K562 (cell line): ENCODE data around the gene CTH. TPM values are rescaled to one million over a fixed set of nuclear protein-coding genes. Genes with fewer than 3 reads are reported as not detected.

ENCODE experiments used
- ATAC-seq: fragments of 200-7000 bp; cut with Tn5 transposase; 3 replicates; pipeline ENCODE4 v1.9.1; 2020; ENCODE audit warnings: moderate library complexity
- BruUV-seq: library from RNA; stranded (reverse); fragments of 400-500 nt; replicated peaks from 2 replicates; lab custom pipeline; 2021; lab: Mats Ljungman, UMichigan
- CTCF ChIA-PET: fragments of 300-600 bp; formaldehyde crosslinking; extraction: SDS; loops from one replicate; lab custom pipeline; 2021; ENCODE audit warnings: low intra/inter-chr PET ratio; lab: Yijun Ruan, JAX
- POLR2A ChIA-PET: fragments of 300-600, 350-650 bp; sonication (Branson Sonifier 250); formaldehyde crosslinking; extraction: SDS; loops from one replicate; lab custom pipeline; 2021; ENCODE audit warnings: antibody characterized with exemption, inconsistent platforms; lab: Yijun Ruan, JAX
- DNase-seq, 4 experiments: peaks; one replicate each; pipeline versions ENCODE4 v3.0.0 to v3.0.0-alpha.2; 2011 to 2018; ENCODE audit warnings: low spot score in 3 of 4, mixed read lengths in 3 of 4; ENCODE audit errors: extremely low read depth in 1 of 4
- FAIRE-seq: peaks from 2 replicates; lab custom pipeline; 2011; peaks lifted over from hg19 to GRCh38; lab: Jason Lieb, UNC
- H2AFZ ChIP-seq: 2 replicates; pipeline ENCODE4 v1.6.0; 2011; ENCODE audit warnings: low read depth, low read length, control low read depth, inconsistent platforms
- H3K27ac ChIP-seq: fragments of 200-600 bp; 3 replicates; pipeline ENCODE4 v1.8.0; 2011; ENCODE audit warnings: low read depth, mild to moderate bottlenecking, control low read depth, inconsistent platforms, low read length, moderate library complexity, mixed read lengths; ENCODE audit errors: extremely low read depth
- H3K27me3 ChIP-seq, 2 experiments: fragments of 300-600 bp in 1 of 2; 2 replicates in 1 of 2; 3 replicates in 1 of 2; pipeline versions ENCODE4 v1.6.0 to v1.8.0; 2011; ENCODE audit warnings: inconsistent platforms in 2 of 2, low read length in 2 of 2, mild to moderate bottlenecking in 1 of 2, mixed read lengths in 1 of 2, moderate library complexity in 1 of 2; ENCODE audit not compliant: control insufficient read depth in 2 of 2, insufficient read depth in 2 of 2
- H3K36me3 ChIP-seq: fragments of 300-600 bp; 3 replicates; pipeline ENCODE4 v1.8.0; 2011; ENCODE audit warnings: mild to moderate bottlenecking, low read length, inconsistent platforms; ENCODE audit not compliant: control insufficient read depth, insufficient read depth
- H3K4me1 ChIP-seq, 2 experiments: fragments of 200-600 bp in 1 of 2; replicated peaks in 1 of 2; 2 replicates in 1 of 2; 3 replicates in 1 of 2; pipeline versions ENCODE4 v1.5.1 to v1.8.0; 2011; ENCODE audit warnings: inconsistent platforms in 2 of 2, low read length in 2 of 2, mild to moderate bottlenecking in 1 of 2, mixed read lengths in 1 of 2, moderate library complexity in 1 of 2; ENCODE audit not compliant: control insufficient read depth in 2 of 2, insufficient read depth in 2 of 2
- H3K4me2 ChIP-seq: 2 replicates; pipeline ENCODE4 v1.6.1; 2011; ENCODE audit warnings: low read length, control low read depth, inconsistent platforms, mixed read lengths; ENCODE audit not compliant: insufficient read depth
- H3K4me3 ChIP-seq: fragments of 200-600 bp; sonication (generic), shearing (Covaris generic); 2 replicates; pipeline ENCODE4 v1.5.1; 2016; ENCODE audit warnings: control low read depth, inconsistent platforms
- H3K79me2 ChIP-seq: fragments of 200-600 bp; 3 replicates; pipeline ENCODE4 v1.8.0; 2011; ENCODE audit warnings: low read length, inconsistent platforms; ENCODE audit not compliant: control insufficient read depth, insufficient read depth
- H3K9ac ChIP-seq, 2 experiments: 2 replicates each; pipeline versions ENCODE4 v1.6.0 to v1.6.1; 2011; ENCODE audit warnings: low read depth in 2 of 2, low read length in 2 of 2, control low read depth in 1 of 2, inconsistent platforms in 1 of 2, mild to moderate bottlenecking in 1 of 2, mixed read lengths in 1 of 2; ENCODE audit not compliant: insufficient read depth in 1 of 2
- H3K9me1 ChIP-seq: one replicate; pipeline ENCODE4 v1.6.0; 2011; ENCODE audit warnings: inconsistent platforms, mild to moderate bottlenecking, low read length, moderate library complexity; ENCODE audit not compliant: control insufficient read depth, insufficient read depth
- H3K9me3 ChIP-seq: replicated peaks from 2 replicates; pipeline ENCODE4 v1.5.1; 2011; ENCODE audit warnings: low read depth, low read length, inconsistent platforms; ENCODE audit not compliant: control insufficient read depth, insufficient read depth
- H4K20me1 ChIP-seq: replicated peaks from 2 replicates; pipeline ENCODE4 v1.6.1; 2011; ENCODE audit warnings: low read length, inconsistent platforms, mixed read lengths; ENCODE audit not compliant: control insufficient read depth, insufficient read depth
- ASH1L ChIP-seq: fragments of 450-650 bp; IDR thresholded peaks from 2 replicates; pipeline ENCODE4 v1.6.1; 2018; ENCODE audit warnings: borderline replicate concordance, mild to moderate bottlenecking, low read depth; ENCODE audit not compliant: partially characterized antibody
- CHCHD3 ChIP-seq: fragments of 250-450 bp; sonication (Bioruptor Pico); IDR thresholded peaks from 2 replicates; pipeline ENCODE4 v2.1.2; 2022; ENCODE audit warnings: mild to moderate bottlenecking
- ESRRA ChIP-seq: fragments of 450-650 bp; IDR thresholded peaks from 2 replicates; pipeline ENCODE4 v1.6.1; 2014; ENCODE audit warnings: low read depth, mild to moderate bottlenecking, moderate library complexity, borderline replicate concordance
- HDGF ChIP-seq: fragments of 450-650 bp; IDR thresholded peaks from 2 replicates; pipeline ENCODE4 v1.6.1; 2016
- NEUROD1 ChIP-seq: fragments of 150-350 bp; IDR thresholded peaks from 2 replicates; pipeline ENCODE4 v1.6.1; 2014; ENCODE audit warnings: borderline replicate concordance, low read length, low read depth; ENCODE audit not compliant: partially characterized antibody
- NR1H2 ChIP-seq: sonication (generic); formaldehyde crosslinking; IDR thresholded peaks from 2 replicates; pipeline ENCODE4 v1.4.0; 2020; ENCODE audit warnings: mild to moderate bottlenecking, missing genetic modification reagents
- NUFIP1 ChIP-seq: fragments of 450-650 bp; IDR thresholded peaks from 2 replicates; pipeline ENCODE4 v1.6.1; 2018; ENCODE audit not compliant: partially characterized antibody
- SAFB ChIP-seq: fragments of 200-400 bp; formaldehyde crosslinking; IDR thresholded peaks from 2 replicates; pipeline ENCODE4 v1.6.1; 2017; ENCODE audit warnings: low read depth, low read length, borderline replicate concordance
- TEAD1 ChIP-seq, 2 experiments: fragments of 450-650 bp in 1 of 2; sonication (generic) in 1 of 2; formaldehyde crosslinking; IDR thresholded peaks; 2 replicates each; pipeline versions ENCODE4 v1.4.0 to v1.8.0; 2020 to 2022; ENCODE audit warnings: mild to moderate bottlenecking in 2 of 2, missing genetic modification reagents in 1 of 2
- ZC3H11A ChIP-seq: IDR thresholded peaks from 2 replicates; pipeline ENCODE4 v1.6.1; 2012; ENCODE audit warnings: low read depth, low read length, improper control_type of control experiment
- ZNF274 ChIP-seq: IDR thresholded peaks from 2 replicates; pipeline ENCODE4 v1.6.1; 2011; ENCODE audit warnings: low read depth, mild to moderate bottlenecking, low read length, moderate library complexity, borderline replicate concordance
- ZNF311 ChIP-seq: fragments of 250-450 bp; sonication (Bioruptor Pico); IDR thresholded peaks from 2 replicates; pipeline ENCODE4 v1.4.0; 2020; ENCODE audit warnings: mild to moderate bottlenecking, moderate library complexity
- ZNF316 ChIP-seq: fragments of 450-650 bp; IDR thresholded peaks from 2 replicates; pipeline ENCODE4 v1.6.1; 2016
- ZNF75A ChIP-seq: fragments of 450-650 bp; formaldehyde crosslinking; IDR thresholded peaks from 2 replicates; pipeline ENCODE4 v1.4.0; 2020; ENCODE audit warnings: mild to moderate bottlenecking
- WGBS: fragments of 100-300 bp; shearing (Covaris generic); methylation state at CpG from one replicate; pipeline ENCODE4 v1.1.6; 2016; ENCODE audit warnings: low coverage, mixed read lengths; ENCODE audit not compliant: insufficient coverage; ENCODE audit errors: missing lambda C conversion rate; 5-methylcytosine and 5-hydroxymethylcytosine counted together
- in situ Hi-C: fragments of 300-500 bp; cut with MboI; formaldehyde crosslinking; loops from 4 replicates; pipeline ENCODE4 v1.15.0; 2018; ENCODE audit warnings: inconsistent platforms, mixed read lengths
- intact Hi-C: fragments of 100-400 bp; cut with micrococcal nuclease; formaldehyde crosslinking; loops from 2 replicates; pipeline ENCODE4 v1.14.2; 2022
- polyA plus RNA-seq, 8 experiments: library from polyadenylated mRNA; depleted of rRNA in 4 of 8; stranded (reverse) in 5 of 8; unstranded in 3 of 8; fragments of >200 nt; fragmentation: Nextera tagmentation in 2 of 8; fragmentation: Illumina TruSeq in 1 of 8; extraction: Ambion mirVana in 2 of 8; extraction: Trizol in 1 of 8; gene quantifications; 2 replicates each; pipeline versions ENCODE4 v1.2.1 to v1.2.3, GENCODE V29; 2011 to 2014; ENCODE audit warnings: inconsistent platforms in 1 of 8, missing spikeins in 1 of 8
- total RNA-seq, 7 experiments: library from RNA; depleted of rRNA in 6 of 7; stranded (reverse); fragments of >200 nt in 6 of 7; fragmentation: Illumina TruSeq in 2 of 7; extraction: Trizol in 2 of 7; gene quantifications; 2 replicates each; pipeline versions ENCODE4 v1.2.1 to v1.2.3, GENCODE V29; 2011 to 2021; ENCODE audit warnings: low replicate concordance in 1 of 7
- TF ChIP-seq, protein P1 (sequence below): fragments of 450-650 bp; IDR thresholded peaks from 2 replicates; pipeline ENCODE4 v1.6.1; 2016; ENCODE audit warnings: borderline replicate concordance

Gene CTH
- total and polyA plus RNA-seq, 9 of the 15 experiments (the other 6 are each of a cell fraction or from before 2014, with no cell fraction given): 8.0 to 54.4 (median 30.9) TPM

GRCh38 chr1:70405780-70406416 lies 5.2 kb upstream of the CTH start:
- no peaks in the 10 kb centered on the region for H3K9me1 ChIP-seq
- no peaks in the 10 kb centered on the region for H3K9me3 ChIP-seq
- FAIRE-seq: no peak
- WGBS: 39% methylated on average over 12 of the region's 12 CpGs
- POLR2A ChIA-PET: interaction anchor here (1.0 to 1.1 kb wide), 2 partner anchors 13 to 15 kb away, joined by 3 read pairs; no protein-coding TSS in a partner anchor
- no peak overlapping the region for H3K4me3 ChIP-seq
- TF ChIP-seq ESRRA: no peak
- TF ChIP-seq NUFIP1: no peak
- TF ChIP-seq NR1H2 (CRISPR knock-in tag): no peak
- no peak for TF ChIP-seq ZNF75A (CRISPR knock-in tag)
- TF ChIP-seq NEUROD1: no peak
- H3K27ac ChIP-seq: no peak overlapping the region
- no peaks in the 10 kb centered on the region for H3K36me3 ChIP-seq
- intact Hi-C loops: no loop called here
- no peaks in the 10 kb centered on the region for H3K27me3 ChIP-seq
- H3K4me2 ChIP-seq: no peak overlapping the region
- no peaks in the 10 kb centered on the region for H3K4me1 ChIP-seq
- CTCF ChIA-PET: no interaction called here
- no TSS peak for BruUV-seq
- DNase-seq: no peak
- no peak overlapping the region for H3K9ac ChIP-seq
- no peak for ATAC-seq
- H2AFZ ChIP-seq: peak overlapping the region; percentile 5; the same call in 1 of the 2 replicates
- in situ Hi-C loops: no loop called here
- no peaks in the 10 kb centered on the region for H3K79me2 ChIP-seq
- no peaks in the 10 kb centered on the region for H4K20me1 ChIP-seq

- no peaks in the 10 kb centered on the region for H3K9me1 ChIP-seq
- in situ Hi-C loops (no loop called here), intact Hi-C loops (no loop called here)
- 61% methylated on average over 1 of the region's 2 CpGs for WGBS
- DNase-seq: no peak
- H3K4me1 ChIP-seq: no peaks in the 10 kb centered on the region; a peak in 2 of 5 replicates
- H2AFZ ChIP-seq: 0 out of 2 replicates have a peak overlapping the region, but pooled peaks have one; percentile 44
- CTCF ChIA-PET: no interaction called here
- no peaks in the 10 kb centered on the region for H3K9me3 ChIP-seq
- peaks cover 28% of the 10 kb centered on the region for H3K79me2 ChIP-seq
- H3K27me3 ChIP-seq: no peaks in the 10 kb centered on the region
- FAIRE-seq: no peak
- H4K20me1 ChIP-seq: no peaks in the 10 kb centered on the region
- H3K4me2 ChIP-seq: no peak overlapping the region
- H3K9ac ChIP-seq: no peak overlapping the region
- no peak overlapping the region for H3K27ac ChIP-seq
- ATAC-seq: no peak
- H3K36me3 ChIP-seq: no peaks in the 10 kb centered on the region
- BruUV-seq: no TSS peak
- POLR2A ChIA-PET: interaction anchor here (0.6 to 1.4 kb wide), 2 partner anchors 9 to 298 kb away, joined by 3 to 4 read pairs; no protein-coding TSS in a partner anchor
- H3K4me3 ChIP-seq: no peak overlapping the region
- TF ChIP-seq ZNF311 (CRISPR knock-in tag) (no peak), HDGF (no peak), ZNF316 (peak; percentile 87), CHCHD3 (no peak), ZC3H11A (no peak), ZNF274 (no peak), ASH1L (no peak), SAFB (no peak), TEAD1 (CRISPR knock-in tag; IDR thresholded peaks at IDR 0.05) (no peak)
- TF ChIP-seq, protein P1, sequence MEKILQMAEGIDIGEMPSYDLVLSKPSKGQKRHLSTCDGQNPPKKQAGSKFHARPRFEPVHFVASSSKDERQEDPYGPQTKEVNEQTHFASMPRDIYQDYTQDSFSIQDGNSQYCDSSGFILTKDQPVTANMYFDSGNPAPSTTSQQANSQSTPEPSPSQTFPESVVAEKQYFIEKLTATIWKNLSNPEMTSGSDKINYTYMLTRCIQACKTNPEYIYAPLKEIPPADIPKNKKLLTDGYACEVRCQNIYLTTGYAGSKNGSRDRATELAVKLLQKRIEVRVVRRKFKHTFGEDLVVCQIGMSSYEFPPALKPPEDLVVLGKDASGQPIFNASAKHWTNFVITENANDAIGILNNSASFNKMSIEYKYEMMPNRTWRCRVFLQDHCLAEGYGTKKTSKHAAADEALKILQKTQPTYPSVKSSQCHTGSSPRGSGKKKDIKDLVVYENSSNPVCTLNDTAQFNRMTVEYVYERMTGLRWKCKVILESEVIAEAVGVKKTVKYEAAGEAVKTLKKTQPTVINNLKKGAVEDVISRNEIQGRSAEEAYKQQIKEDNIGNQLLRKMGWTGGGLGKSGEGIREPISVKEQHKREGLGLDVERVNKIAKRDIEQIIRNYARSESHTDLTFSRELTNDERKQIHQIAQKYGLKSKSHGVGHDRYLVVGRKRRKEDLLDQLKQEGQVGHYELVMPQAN: no peak
Measured at GRCh38 chr1:70409136-70409535, 1.9 kb upstream of the CTH start.
